GM18520 (cell line): ENCODE data around the gene CYB5B.
A peak's percentile ranks its signal among the peaks of the same experiment; 100 is the strongest.

Experiments used
- ATAC-seq: cut with Tn5 transposase; IDR thresholded peaks from one replicate; pipeline ENCODE4 v1.9.1; 2021; ENCODE audit not compliant: unreplicated experiment

CYB5B gene

DNA sequence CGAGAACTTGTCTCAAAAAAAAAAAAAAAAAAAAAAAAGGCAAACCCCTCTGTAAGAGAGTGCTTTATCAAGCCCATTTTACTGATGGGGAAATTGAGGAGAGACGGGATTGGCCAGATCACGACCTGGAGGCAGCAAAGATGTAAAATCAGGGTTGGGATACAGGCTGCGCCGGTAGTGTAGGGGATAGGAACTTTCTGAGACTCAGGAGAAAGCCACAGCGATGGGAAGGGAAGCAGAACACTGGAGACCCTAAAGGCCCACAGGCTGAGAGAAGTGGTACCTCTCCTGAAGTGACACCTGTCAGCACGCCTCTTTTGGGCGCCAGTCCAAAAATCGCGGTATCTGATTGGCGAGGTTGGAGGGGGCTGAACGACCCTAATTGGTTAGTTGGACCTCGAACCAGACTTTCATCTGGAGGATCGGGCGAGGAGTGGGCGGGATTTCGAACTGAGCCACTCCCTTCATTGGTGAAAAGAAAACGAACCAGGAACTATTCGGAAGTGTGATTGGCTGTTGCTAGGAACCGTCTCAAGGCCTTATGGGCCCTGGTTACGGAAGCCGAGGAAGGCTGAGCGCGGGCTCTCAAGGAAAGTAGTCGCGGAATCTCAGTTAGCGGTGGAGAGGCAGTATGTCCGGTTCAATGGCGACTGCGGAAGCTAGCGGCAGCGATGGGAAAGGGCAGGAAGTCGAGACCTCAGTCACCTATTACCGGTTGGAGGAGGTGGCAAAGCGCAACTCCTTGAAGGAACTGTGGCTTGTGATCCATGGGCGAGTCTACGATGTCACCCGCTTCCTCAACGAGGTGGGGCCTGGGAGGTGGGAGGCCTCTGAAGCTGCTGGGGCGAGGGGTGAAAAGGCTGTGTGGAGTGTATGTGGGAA, at the start of gene CYB5B:
Gene CYB5B, plus strand, starts transcription at position 567 of the 882 bp plus-strand sequence. Its CDS starts 65 bp downstream, at position 632.
- ATAC-seq, result peak; percentile 95

GRCh38 chr16:69376393-69377059, 47.9 kb upstream of the CYB5B start:
- no peak for ATAC-seq

DNA sequence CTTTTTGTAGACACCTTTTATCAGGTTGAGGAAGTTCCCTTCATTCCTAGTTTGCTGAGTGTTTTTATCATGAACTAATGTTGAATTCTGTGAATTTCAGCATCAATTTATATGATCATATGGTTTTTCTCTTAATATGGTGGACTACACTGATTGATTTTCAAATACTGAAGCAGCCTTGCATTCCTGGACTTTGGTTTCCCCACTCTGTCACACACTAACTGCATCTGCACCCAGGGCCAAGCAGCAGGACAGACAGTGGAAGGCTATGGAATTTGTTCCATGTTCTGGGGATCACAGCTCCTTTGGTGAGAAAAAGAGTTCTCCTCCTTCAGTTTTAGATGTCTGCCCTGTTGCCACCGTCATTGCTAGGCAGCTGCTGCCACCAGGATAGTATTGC, 46.4 kb upstream of the CYB5B start:
- ATAC-seq, result no peak

DNA sequence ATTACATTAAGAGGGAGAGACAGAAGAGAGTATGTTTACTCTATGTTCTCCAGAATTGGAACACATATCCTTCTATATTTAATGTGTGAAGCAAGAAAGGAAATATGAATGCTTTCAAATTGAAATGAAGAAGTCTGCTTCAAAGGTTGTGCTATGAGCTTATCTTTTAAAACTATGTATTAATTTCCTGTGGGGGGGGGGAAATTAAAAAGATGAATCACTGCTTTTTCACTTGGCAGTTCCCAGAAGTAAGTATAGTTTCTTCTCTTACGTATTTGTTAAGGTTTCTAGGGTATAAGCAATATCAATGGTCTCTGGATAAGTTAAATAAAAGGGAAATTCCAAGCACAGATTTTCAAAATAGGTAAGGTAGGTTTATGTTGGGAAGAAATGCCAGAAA, 45.7 kb upstream of the CYB5B start:
- no peak for ATAC-seq

DNA sequence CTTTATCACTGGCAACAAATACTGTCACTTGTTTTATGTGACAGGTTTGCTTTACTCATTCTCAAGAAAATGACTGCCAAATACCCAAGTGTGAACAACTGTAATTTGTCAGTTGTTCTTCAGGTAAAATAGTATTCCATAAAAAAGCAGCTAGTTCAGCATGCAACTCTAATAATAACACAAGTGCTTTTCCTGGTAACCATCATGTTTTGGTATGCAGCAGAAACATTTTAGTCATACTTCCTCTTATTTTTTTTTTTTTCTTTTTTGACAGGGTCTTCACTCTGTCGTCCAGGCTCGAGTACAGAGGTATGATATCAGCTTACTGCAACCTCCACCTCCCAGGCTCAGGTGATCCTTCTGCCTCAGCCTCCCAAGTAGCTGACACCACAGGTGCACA, 43.2 kb upstream of the CYB5B start:
- ATAC-seq, result no peak

- ATAC-seq, result no peak
Measured at GRCh38 chr16:69382421-69382820, 42.0 kb upstream of the CYB5B start.

- no peak for ATAC-seq
Measured at GRCh38 chr16:69384974-69385373, 39.4 kb upstream of the CYB5B start.

- no peak for ATAC-seq
Measured at GRCh38 chr16:69386596-69386995, 37.8 kb upstream of the CYB5B start.

GRCh38 chr16:69393898-69394849, 30.2 kb upstream of the CYB5B start:
- no peak for ATAC-seq

- no peak for ATAC-seq
Measured at GRCh38 chr16:69395859-69396186, 28.6 kb upstream of the CYB5B start.

GRCh38 chr16:69396187-69397061, 28.0 kb upstream of the CYB5B start:
- no peak for ATAC-seq

- no peak for ATAC-seq
Measured at GRCh38 chr16:69397821-69398521, 26.4 kb upstream of the CYB5B start.

- ATAC-seq, result no peak
Measured at GRCh38 chr16:69399361-69399760, 25.1 kb upstream of the CYB5B start.

GRCh38 chr16:69402439-69402838, 22.0 kb upstream of the CYB5B start:
- no peak for ATAC-seq

DNA sequence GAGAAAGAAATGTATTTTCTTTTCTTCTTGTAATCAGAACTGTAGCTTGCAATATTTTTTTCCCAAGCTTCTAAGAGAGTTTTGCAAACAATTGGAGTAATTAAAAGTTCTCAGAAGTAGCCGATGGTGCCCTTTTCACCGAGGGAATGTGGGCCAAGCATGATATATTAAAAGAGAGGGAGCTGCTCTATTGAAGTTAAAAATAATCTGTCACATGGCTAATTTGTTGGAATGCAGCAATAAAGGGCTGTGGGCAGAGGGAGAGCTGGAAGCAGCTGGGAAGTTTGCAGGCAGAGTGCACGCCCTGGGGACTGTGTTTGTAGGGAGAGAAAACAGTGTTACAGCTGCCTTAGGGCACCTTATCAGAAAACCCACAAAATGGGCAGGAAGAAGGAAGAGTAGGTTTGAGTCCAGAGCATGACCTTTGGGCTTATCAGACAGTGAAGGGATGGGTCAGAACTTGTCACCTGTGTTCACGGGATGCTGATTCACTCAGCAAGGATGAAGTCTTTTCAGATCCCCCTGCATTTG, 20.1 kb upstream of the CYB5B start:
- ATAC-seq, result no peak

DNA sequence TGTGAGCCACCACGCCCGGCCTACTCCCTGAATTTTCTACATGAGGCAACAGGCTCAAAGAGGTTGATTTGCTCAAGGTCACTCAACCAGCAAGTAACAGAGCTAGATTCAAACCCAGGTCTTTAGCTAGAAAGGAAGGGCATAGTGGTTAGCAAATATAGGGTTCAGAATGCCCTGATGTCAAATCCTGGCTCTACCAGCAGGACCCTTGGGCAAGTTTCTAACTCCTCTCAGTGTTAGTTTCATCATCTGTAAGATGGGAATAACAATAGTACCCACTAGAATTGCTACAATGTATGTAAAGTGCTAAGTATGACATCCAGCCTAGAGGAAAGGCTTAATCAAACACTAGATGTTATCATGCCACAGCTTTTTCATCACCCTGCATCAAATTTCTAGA, 19.1 kb upstream of the CYB5B start:
- no peak for ATAC-seq

- ATAC-seq, result no peak
Measured at GRCh38 chr16:69405757-69406156, 18.7 kb upstream of the CYB5B start.

DNA sequence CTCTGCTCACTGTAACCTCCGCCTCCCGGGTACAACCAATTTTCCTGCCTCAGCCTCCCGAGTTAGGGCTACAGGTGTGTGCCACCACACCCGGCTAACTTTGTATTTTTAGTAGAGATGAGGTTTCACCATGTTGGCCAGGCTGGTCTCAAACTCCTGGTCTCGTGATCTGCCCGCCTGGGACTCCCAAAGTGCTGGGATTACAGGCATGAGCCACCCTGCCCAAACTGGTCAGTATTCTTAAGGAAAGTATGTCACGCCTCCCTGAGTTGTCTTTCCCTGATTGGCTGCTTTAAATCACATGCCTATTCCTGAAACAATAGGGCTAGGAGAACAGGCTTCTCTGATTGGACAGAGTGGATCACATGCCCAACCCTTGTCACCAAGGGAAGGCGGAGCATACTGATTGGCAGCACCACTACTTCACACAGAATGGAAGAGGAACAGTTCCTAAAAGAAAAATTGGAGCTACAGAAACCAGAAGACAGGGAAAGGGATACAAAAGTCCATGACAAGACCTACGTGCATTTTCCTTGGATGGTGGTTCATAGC, 17.6 kb upstream of the CYB5B start:
- ATAC-seq, result no peak

DNA sequence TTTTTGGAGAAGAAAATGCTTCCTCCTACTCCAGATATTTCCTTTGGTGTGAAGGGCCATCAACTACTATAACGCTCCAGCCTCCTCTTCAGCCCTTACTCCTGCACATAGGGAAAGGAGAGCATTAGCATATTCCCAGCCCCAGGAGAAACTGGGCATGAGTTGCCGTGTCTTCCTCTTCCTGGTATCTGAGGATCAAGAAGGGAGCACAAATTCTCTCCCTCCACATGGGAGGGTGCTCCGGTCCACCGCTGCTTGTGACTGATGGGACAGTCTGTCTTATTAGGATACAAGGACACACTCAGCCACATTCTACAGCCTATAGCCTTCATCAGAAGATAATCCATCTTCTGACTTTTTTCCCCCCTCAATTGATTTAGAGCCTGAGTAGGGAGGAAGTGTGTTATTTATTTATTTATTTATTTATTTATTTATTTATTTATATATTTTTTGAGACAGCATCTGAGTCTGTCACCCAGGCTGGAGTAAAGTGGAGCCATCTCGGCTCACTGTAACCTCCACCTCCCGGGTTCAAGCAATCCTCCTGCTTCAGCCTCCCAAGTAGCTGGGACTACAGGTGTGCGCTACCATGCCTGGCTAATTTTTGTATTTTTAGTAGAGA, 16.6 kb upstream of the CYB5B start:
- ATAC-seq, result no peak
